HEK293T (cell line): ENCODE data around the gene MUC12.

Experiments used
- ARNT ChIP-seq: fragments of 450-650 bp; IDR thresholded peaks from 2 replicates; pipeline ENCODE4 v1.6.1; 2017; ENCODE audit warnings: mild to moderate bottlenecking
- BHLHE40 ChIP-seq: fragments of 450-650 bp; IDR thresholded peaks from 2 replicates; pipeline ENCODE4 v1.6.1; 2016; ENCODE audit warnings: mild to moderate bottlenecking, moderate library complexity, borderline replicate concordance
- ELF4 ChIP-seq: fragments of 450-650 bp; IDR thresholded peaks from 2 replicates; pipeline ENCODE4 v1.6.1; 2017; ENCODE audit warnings: antibody characterized with exemption
- HDGF ChIP-seq: fragments of 450-650 bp; IDR thresholded peaks from 2 replicates; pipeline ENCODE4 v1.6.1; 2017; ENCODE audit warnings: antibody characterized with exemption, borderline replicate concordance
- L3MBTL2 ChIP-seq: fragments of 450-650 bp; conservative IDR thresholded peaks from 2 replicates; pipeline ENCODE4 v1.6.1; 2016; ENCODE audit warnings: mild to moderate bottlenecking
- NFRKB ChIP-seq: fragments of 450-650 bp; IDR thresholded peaks from 2 replicates; pipeline ENCODE4 v1.6.1; 2016; ENCODE audit warnings: mild to moderate bottlenecking, moderate library complexity
- SP1 ChIP-seq: fragments of 450-650 bp; IDR thresholded peaks from 2 replicates; pipeline ENCODE4 v1.6.1; 2017
- TARDBP ChIP-seq: fragments of 450-650 bp; IDR thresholded peaks from 2 replicates; pipeline ENCODE4 v1.6.1; 2016
- TF ChIP-seq, protein P1 (sequence below): fragments of 450-650 bp; IDR thresholded peaks from 2 replicates; pipeline ENCODE4 v1.6.1; 2016

DNA sequence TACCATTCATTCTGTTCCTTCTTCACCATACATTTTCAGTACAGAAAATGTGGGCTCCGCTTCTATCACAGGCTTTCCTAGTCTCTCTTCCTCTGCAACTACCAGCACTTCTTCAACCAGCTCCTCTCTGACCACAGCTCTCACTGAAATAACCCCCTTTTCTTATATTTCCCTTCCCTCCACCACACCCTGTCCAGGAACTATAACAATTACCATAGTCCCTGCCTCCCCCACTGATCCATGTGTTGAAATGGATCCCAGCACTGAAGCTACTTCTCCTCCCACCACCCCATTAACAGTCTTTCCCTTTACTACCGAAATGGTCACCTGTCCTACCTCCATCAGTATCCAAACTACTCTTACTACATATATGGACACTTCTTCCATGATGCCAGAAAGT is 9.5 kb upstream of the MUC12 start:
- no peak for TF ChIP-seq L3MBTL2
- no peak for TF ChIP-seq ARNT
- TF ChIP-seq ELF4 = no peak
- TF ChIP-seq NFRKB = no peak
- no peak for TF ChIP-seq BHLHE40
- TF ChIP-seq, protein P1, sequence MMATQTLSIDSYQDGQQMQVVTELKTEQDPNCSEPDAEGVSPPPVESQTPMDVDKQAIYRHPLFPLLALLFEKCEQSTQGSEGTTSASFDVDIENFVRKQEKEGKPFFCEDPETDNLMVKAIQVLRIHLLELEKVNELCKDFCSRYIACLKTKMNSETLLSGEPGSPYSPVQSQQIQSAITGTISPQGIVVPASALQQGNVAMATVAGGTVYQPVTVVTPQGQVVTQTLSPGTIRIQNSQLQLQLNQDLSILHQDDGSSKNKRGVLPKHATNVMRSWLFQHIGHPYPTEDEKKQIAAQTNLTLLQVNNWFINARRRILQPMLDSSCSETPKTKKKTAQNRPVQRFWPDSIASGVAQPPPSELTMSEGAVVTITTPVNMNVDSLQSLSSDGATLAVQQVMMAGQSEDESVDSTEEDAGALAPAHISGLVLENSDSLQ = no peak
- TF ChIP-seq TARDBP = no peak
- TF ChIP-seq SP1 = no peak
- no peak for TF ChIP-seq HDGF
